HG03342 (cell line): ENCODE results near the gene TNNC2.
"Not testable (repeated sequence)": the region's sequence is repeated elsewhere in the genome, so short reads cannot be mapped to it uniquely, and the experiment has no call there.

ENCODE experiments used
- ATAC-seq: cut with Tn5 transposase; IDR thresholded peaks from one replicate; pipeline ENCODE4 v1.9.1; 2021; ENCODE audit warnings: mild to moderate bottlenecking, moderate library complexity; ENCODE audit not compliant: unreplicated experiment

Gene TNNC2

DNA sequence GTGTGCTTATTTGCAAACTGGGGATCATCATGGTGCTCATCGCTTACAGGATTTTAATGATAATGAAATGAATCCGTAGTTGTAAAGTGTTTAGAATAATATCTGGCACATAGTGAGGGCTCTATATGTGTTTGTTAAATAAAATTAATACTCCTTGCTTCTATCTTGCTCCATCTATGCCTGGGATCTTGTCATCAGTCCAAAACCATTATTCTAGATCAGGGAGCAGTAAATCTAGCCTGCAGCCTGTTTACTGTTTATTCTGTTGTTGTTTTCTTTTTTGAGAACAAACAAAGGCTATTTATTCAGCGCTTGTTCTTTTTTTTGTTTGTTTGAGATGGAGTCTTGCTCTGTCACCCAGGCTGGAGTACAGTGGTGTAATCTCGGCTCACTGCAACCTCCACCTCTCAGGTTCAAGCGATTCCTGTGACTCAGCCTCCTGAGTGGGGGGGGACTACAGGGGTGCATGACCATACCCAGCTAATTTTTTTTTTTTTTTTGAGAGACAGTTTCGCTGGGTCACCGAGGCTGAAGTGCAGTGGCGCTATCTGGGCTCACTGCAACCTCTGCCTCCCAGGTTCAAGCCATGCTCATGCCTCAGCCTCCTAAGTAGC, 22.0 kb upstream of the TNNC2 start:
- ATAC-seq: no peak

- ATAC-seq: no peak
Observed at GRCh38 chr20:45848421-45848820, 21.3 kb upstream of the TNNC2 start.

DNA sequence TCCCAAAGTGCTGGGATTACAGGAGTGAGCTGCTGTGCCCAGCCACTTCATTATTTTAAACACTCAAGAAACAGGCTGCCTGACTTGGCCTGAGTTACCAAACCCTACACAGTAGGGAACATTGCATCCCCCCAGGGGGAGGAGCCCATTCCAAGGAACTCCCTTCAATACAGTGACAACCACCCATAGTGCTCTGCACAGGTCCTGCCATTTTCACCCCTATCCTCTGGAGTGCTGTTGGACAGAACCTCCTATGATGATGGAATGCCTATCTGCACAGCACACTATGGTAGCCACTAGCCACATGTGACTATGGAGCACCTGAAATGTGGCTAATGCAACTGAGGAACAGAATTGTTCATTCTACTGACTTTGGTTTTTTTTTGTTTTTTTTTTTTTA, 18.3 kb upstream of the TNNC2 start:
- no peak for ATAC-seq

DNA sequence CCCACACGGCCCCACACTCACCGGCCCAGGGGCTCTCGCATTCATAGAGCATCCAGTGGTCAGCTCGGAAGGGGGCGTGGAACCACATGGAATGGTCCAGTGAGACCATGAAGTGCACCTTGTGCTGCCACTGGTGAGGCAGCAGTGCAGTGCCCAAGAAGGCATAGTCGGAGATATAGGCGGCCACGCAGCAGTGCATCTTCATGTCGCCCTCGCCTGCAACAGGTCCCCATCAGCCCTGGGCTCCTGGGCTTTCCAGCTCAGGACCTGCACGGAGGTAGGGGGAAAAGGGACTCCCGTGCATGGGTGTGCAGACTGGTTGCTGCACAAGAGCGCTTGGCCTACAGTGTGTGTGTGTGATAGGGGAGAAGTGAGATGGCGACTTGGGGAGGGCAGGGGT, 16.4 kb upstream of the TNNC2 start:
- no peak for ATAC-seq

- ATAC-seq: peak; percentile 49
Observed at GRCh38 chr20:45842169-45842812, 15.2 kb upstream of the TNNC2 start.

- ATAC-seq: no peak
Observed at GRCh38 chr20:45841407-45842129, 14.5 kb upstream of the TNNC2 start.

GRCh38 chr20:45840700-45841198, 13.6 kb upstream of the TNNC2 start:
- no peak for ATAC-seq

GRCh38 chr20:45836841-45837240, 9.7 kb upstream of the TNNC2 start:
- no peak for ATAC-seq

- ATAC-seq: no peak
Observed at GRCh38 chr20:45835825-45836224, 8.7 kb upstream of the TNNC2 start.

DNA sequence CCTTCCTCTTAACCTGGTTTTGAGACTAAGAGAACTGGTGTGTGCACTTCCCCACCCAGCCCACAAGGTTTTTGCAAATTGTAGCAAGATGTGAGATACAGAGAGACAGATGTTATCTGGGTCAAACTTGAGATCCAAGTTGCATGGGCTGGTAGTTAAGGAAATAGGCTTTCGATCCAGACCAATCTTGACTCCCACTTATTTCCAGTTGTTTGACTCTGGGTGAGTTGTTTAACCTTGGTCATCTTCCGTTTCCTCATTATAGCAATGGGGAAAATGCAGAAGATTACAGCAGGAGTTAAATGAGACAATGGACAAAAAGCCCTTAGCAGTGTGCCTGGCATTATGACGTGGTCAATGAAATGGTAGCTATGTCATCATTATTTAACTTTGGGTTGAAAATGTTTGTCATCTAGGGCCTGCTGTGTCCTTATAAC, 8.2 kb upstream of the TNNC2 start:
- no peak for ATAC-seq

DNA sequence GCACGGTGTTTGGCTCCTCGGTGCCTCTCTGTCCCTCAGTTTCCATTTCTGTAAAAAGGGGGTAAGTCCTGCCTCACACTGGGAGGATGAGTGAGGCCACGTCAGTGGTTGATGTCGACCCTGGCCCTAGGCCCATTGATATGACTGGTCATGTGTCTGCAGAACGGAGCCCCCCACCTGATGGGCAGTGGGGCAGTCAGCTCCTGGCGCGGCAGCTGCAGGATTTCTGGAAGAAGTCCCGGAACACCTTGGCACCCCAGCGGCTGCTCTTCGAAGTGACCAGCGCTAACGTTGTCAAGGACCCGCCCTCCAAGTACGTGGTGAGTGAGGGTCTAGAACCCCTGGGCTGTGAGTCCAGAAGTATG, 7.7 kb upstream of the TNNC2 start:
- no peak for ATAC-seq

DNA sequence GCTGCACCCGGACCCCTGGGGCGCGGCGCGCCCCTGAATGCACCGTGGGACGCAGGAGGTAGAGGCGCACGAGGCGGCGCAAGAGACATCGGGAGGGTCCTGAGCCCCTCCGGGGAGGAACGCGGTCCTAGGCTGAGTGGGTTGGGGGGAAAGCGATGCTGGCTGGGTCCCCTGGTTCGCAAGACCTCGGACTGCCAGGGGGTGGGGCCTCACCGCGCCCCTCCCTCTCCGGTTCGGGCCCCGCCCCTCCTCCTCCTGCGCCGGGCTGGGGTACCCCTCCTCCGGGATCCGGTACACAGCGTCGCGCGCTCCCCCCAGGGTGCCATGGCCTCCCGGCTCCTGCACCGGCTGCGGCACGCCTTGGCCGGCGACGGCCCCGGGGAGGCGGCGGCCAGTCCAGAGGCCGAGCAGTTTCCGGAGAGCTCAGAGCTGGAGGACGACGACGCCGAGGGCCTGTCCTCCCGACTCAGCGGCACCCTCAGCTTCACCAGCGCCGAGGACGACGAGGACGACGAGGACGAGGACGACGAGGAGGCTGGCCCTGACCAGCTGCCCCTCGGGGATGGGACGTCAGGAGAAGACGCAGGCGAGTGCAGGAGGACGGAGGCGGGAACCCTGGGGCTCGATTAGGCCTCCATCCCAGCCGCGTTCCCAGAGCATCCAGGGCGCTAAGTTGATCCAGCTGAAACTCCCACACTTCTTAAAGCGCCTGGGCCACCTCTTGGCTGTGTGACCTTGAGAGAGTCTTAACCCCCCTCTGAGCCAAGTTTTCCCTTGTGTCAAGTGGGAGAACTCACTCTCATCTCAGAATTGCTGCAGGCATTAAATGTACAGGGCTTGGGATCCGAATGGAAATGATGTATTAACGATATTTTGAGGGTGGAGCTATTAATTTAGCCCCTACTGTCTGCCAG, 7.0 kb upstream of the TNNC2 start:
- no peak for ATAC-seq

DNA sequence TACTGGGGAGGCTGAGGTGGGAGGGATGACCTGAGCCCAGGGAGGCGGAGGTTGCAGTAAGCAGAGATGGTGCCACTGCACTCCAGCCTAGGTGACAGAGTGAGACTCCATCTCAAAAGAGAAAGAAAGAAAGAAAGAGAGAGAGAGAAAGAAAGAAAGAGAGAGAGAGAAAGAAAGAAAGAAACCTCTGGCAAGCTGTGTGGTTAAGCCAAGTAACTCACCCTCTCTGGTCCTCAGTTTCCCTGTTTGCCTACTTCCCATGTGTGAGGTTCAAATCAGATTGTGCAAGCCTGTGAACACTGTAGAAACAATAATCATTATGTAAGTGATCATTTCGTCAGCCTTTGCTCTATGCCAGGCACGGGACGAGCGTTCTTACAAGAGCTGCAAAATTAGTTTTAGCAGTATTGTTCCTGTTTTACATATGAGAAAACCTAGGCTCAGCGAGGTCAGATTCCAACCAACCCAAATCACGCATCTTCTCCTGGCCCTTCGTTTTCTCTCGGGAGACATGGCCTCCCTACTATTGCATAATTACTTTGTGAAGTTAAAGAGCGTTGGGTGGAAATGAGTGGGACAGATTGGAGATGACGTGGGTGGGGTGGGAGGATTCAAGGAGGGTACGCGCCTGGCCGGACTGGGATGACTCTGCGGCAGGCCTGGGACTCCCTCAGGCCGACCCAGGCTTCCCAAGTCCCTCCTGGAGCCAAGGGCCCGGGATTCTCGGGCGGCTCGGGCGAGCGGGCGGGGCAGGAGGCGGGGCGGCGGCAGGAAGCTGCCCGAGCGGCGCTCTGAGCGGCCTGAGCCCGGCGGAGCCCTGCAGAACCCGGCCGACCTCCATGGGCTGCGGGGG, 6.1 kb upstream of the TNNC2 start, which contains the start of gene SNX21:
SNX21 (plus strand) TSS at position 770 of the 853 bp plus-strand sequence. CDS start 121 bp downstream, outside the sequence.
- no peak for ATAC-seq

- ATAC-seq: no peak
Observed at GRCh38 chr20:45832619-45833018, 5.5 kb upstream of the TNNC2 start.

DNA sequence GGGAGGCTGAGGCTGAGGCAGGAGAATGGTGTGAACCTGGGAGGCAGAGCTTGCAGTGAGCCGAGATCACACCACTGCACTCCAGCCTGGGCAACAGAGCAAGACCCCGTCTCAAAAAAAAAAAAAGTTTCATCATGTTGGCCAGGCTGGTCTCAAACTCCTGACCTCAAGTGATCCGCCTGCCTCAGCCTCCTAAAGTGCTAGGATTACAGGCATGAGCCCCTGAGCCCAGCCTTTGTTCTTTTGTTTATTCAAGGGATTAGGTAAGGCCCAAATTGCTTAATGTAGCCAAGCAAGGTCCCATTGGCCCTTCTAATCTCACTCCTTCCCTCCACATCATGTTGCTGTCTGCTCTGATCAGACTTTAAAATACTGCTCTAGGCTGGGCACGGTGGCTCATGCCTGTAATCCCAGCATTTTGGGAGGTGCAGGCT, 2.6 kb upstream of the TNNC2 start:
- ATAC-seq: not testable (repeated sequence)

DNA sequence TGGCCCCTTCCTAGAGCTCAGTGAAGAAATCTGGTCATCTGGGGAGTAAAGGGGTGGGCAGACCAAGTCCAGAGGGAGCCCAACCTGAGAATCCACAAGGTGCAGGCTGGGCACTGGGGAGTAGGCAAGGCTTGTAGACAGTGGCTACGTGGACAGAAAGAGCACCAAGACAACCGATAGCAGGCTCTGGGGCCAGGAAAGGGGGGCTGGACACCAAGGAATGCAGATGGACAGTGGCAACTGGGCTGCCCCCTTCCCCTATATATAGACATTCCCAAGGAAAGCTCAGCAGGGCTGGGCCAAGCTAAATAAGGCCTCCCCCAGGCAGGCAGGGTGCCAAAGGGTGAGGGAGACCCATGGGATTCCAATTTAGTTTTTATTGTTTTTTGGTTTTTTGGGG, 1.5 kb upstream of the TNNC2 start:
- no peak for ATAC-seq

DNA sequence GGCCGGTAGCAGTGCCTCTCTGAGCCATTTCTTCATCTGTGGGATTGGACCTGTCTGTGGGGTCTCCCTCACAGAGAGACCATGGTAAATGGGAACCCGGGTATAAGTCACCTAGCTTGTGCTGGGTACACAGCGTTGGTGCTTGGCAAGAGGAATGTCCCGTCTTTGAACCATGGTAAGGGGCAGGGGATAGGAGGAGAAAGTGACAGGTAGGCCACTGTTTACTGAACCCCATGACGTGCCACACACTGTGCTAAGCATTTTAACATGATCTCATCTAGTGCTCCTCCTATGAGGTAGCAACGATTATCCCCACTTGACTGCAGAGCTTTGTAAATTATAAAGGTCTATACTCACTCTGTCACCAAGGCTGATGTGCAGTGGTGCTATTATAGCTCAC, 600 bp upstream of the TNNC2 start:
- ATAC-seq: no peak

DNA sequence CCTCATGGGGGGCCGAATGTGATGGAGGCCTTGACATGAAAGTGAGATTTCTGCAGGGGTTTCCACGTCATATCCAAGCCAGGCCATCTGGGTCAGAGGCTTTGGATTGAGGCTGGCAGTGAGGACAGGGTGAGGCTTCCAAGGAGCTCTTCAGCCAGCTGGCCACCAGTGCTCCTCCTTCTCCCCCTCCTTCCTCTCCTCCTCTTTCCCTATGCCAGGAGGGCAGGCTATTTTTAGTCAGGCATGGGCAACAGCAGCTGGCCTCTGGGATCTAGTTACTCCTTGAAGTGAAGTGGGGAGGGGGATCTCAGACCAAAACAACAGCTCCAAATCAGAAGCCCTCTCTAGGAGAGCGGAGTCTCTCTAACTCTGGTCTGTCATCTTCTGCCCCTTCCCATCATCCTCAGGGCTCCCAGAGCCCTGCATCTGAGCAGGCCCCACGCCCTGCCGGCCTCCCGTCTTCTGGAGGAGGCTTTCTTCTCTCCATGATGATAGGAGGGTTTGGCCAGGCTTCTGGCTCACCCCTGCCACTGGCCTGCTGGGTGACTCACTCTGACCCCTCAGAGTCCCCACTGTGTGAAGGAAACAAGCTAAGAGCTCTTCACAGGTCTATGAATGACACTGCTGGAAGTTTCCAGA, 612 bp downstream of the TNNC2 start:
- ATAC-seq: no peak
